Activated naive CD8-positive, alpha-beta T cell treated with anti-CD3 and anti-CD28 coated beads, Interleukin-2, amount 50 U/mL, for 24 hours (primary cell): Measurements from ENCODE around the gene ARID5A.
A peak's percentile ranks its signal among the peaks of the same experiment; 100 is the strongest.

Source experiments
- ATAC-seq: fragments of 150-1000 bp; cut with Tn5 transposase; one replicate; pipeline ENCODE4 v1.10.0; 2021
- DNase-seq: peaks from one replicate; pipeline ENCODE4 v3.0.0; 2021
- H3K27ac Mint-ChIP-seq: one replicate; pipeline ENCODE4 v1.8.0; 2021; ENCODE audit warnings: mild to moderate bottlenecking, mixed read lengths
- H3K27me3 Mint-ChIP-seq: one replicate; pipeline ENCODE4 v1.8.0; 2021; ENCODE audit warnings: mixed read lengths
- H3K36me3 Mint-ChIP-seq: one replicate; pipeline ENCODE4 v1.8.0; 2021; ENCODE audit warnings: low read depth, mixed read lengths
- H3K4me1 Mint-ChIP-seq: one replicate; pipeline ENCODE4 v1.8.0; 2021; ENCODE audit warnings: mixed read lengths
- H3K4me3 Mint-ChIP-seq: one replicate; pipeline ENCODE4 v1.8.0; 2021; ENCODE audit warnings: mild to moderate bottlenecking, moderate library complexity, mixed read lengths
- H3K9me3 Mint-ChIP-seq: one replicate; pipeline ENCODE4 v1.8.0; 2021; ENCODE audit warnings: mixed read lengths

The ARID5A gene

GRCh38 chr2:96594691-96595152 is 58.2 kb downstream of the ARID5A start:
- no peak for DNase-seq
- peaks cover 53% of the 10 kb centered on the region for H3K36me3 Mint-ChIP-seq
- no peaks in the 10 kb centered on the region for H3K27me3 Mint-ChIP-seq
- ATAC-seq: peak; percentile 78
- no peaks in the 10 kb centered on the region for H3K9me3 Mint-ChIP-seq
- H3K27ac Mint-ChIP-seq: peak overlapping the region; percentile 87
- peaks cover 32% of the 10 kb centered on the region for H3K4me1 Mint-ChIP-seq
- H3K4me3 Mint-ChIP-seq: no peak overlapping the region

- Mint-ChIP-seq H3K36me3 (peaks cover 70% of the 10 kb centered on the region), H3K4me3 (no peak overlapping the region), H3K27ac (peak overlapping the region; percentile 21), H3K4me1 (peaks cover 47% of the 10 kb centered on the region), H3K27me3 (no peaks in the 10 kb centered on the region), H3K9me3 (no peaks in the 10 kb centered on the region)
- DNase-seq (no peak), ATAC-seq (no peak)
Observed at GRCh38 chr2:96596596-96596995, 60.0 kb downstream of the ARID5A start.

GRCh38 chr2:96599941-96600340 is 63.4 kb downstream of the ARID5A start:
- Mint-ChIP-seq H3K9me3 (no peaks in the 10 kb centered on the region), H3K27ac (no peak overlapping the region), H3K4me1 (peaks cover 33% of the 10 kb centered on the region), H3K36me3 (peaks cover 54% of the 10 kb centered on the region), H3K27me3 (no peaks in the 10 kb centered on the region), H3K4me3 (no peak overlapping the region)
- ATAC-seq (no peak), DNase-seq (no peak)

GRCh38 chr2:96601382-96602292 is 65.1 kb downstream of the ARID5A start:
- peaks cover 62% of the 10 kb centered on the region for H3K36me3 Mint-ChIP-seq
- peak; percentile 95 for ATAC-seq
- peaks cover 24% of the 10 kb centered on the region for H3K4me1 Mint-ChIP-seq

More at GRCh38 chr2:96601382-96602292, 65.1 kb downstream of the ARID5A start:
- DNase-seq: peak; percentile 20
- Mint-ChIP-seq H3K27ac (peak overlapping the region; percentile 82), H3K9me3 (no peaks in the 10 kb centered on the region), H3K27me3 (no peaks in the 10 kb centered on the region), H3K4me3 (peak overlapping the region; percentile 34)
